PFSK-1 (cell line): Measurements from ENCODE around the gene PMIS2.

ENCODE experiments used
- POLR2AphosphoS5 ChIP-seq: IDR thresholded peaks from 2 replicates; pipeline ENCODE4 v1.6.1; 2012; ENCODE audit warnings: low read depth, mild to moderate bottlenecking, control low read depth, low read length, moderate library complexity
- SIN3A ChIP-seq: IDR thresholded peaks from 2 replicates; pipeline ENCODE4 v1.6.1; 2012; ENCODE audit warnings: mild to moderate bottlenecking, low read length, moderate library complexity, borderline replicate concordance; ENCODE audit not compliant: insufficient read depth
- TF ChIP-seq, protein P1 (sequence below), 2 experiments: IDR thresholded peaks; 2 replicates each; pipeline versions ENCODE4 v1.6.1 to v1.8.0; 2011 to 2012; ENCODE audit warnings: low read depth in 2 of 2, low read length in 2 of 2, control low read depth in 1 of 2, inconsistent platforms in 1 of 2, mild to moderate bottlenecking in 1 of 2, moderate library complexity in 1 of 2; ENCODE audit not compliant: insufficient read depth in 1 of 2

GRCh38 chr19:35558400-35559280 is 27.3 kb upstream of the PMIS2 start:
- TF ChIP-seq SIN3A (no peak), POLR2AphosphoS5 (no peak)
- TF ChIP-seq, protein P1, sequence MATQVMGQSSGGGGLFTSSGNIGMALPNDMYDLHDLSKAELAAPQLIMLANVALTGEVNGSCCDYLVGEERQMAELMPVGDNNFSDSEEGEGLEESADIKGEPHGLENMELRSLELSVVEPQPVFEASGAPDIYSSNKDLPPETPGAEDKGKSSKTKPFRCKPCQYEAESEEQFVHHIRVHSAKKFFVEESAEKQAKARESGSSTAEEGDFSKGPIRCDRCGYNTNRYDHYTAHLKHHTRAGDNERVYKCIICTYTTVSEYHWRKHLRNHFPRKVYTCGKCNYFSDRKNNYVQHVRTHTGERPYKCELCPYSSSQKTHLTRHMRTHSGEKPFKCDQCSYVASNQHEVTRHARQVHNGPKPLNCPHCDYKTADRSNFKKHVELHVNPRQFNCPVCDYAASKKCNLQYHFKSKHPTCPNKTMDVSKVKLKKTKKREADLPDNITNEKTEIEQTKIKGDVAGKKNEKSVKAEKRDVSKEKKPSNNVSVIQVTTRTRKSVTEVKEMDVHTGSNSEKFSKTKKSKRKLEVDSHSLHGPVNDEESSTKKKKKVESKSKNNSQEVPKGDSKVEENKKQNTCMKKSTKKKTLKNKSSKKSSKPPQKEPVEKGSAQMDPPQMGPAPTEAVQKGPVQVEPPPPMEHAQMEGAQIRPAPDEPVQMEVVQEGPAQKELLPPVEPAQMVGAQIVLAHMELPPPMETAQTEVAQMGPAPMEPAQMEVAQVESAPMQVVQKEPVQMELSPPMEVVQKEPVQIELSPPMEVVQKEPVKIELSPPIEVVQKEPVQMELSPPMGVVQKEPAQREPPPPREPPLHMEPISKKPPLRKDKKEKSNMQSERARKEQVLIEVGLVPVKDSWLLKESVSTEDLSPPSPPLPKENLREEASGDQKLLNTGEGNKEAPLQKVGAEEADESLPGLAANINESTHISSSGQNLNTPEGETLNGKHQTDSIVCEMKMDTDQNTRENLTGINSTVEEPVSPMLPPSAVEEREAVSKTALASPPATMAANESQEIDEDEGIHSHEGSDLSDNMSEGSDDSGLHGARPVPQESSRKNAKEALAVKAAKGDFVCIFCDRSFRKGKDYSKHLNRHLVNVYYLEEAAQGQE (IDR thresholded peaks at IDR 0.05; ENCODE audit: insufficient read depth in 1 of 2, low read depth in 2 of 2, low read length in 2 of 2): no peak
